Measurements from ENCODE around the gene KIZ.

The KIZ gene

GRCh38 chr20:21265261-21266190, 139.6 kb downstream of the KIZ start:
- FAIRE-seq (no peak), DNase-seq (ENCODE audit: low spot score) (no peak)

GRCh38 chr20:21266191-21266536, 140.3 kb downstream of the KIZ start:
- no peak for DNase-seq (ENCODE audit: low spot score)
- FAIRE-seq, result no peak

GRCh38 chr20:21269772-21270171, 143.9 kb downstream of the KIZ start:
- no peak for DNase-seq (ENCODE audit: low spot score)
- no peak for FAIRE-seq

DNA sequence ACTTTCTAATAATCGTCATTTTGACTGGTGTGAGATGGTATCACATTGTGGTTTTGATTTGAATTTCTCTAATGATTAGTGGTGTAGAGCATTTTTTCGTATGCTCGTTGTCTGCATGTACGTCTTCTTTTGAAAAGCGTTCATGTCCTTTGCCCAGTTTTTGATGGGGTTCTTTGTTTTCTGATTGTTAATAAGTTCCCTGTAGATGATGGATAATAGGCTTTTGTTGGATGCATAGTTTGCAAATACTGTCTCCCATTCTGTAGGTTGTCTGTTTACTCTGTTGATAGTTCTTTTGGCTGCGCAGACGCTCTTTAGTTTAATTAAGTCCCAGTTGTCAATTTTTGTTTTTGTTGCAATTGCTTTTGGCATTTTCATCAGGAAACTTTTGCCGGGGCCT, 144.9 kb downstream of the KIZ start:
- no peak for FAIRE-seq
- DNase-seq (ENCODE audit: low spot score), result no peak

GRCh38 chr20:21272279-21272678, 146.4 kb downstream of the KIZ start:
- DNase-seq (ENCODE audit: low spot score) (no peak), FAIRE-seq (no peak)

- no peak for FAIRE-seq
- DNase-seq (ENCODE audit: low spot score), result no peak
Measured at GRCh38 chr20:21272679-21273078, 146.8 kb downstream of the KIZ start.

DNA sequence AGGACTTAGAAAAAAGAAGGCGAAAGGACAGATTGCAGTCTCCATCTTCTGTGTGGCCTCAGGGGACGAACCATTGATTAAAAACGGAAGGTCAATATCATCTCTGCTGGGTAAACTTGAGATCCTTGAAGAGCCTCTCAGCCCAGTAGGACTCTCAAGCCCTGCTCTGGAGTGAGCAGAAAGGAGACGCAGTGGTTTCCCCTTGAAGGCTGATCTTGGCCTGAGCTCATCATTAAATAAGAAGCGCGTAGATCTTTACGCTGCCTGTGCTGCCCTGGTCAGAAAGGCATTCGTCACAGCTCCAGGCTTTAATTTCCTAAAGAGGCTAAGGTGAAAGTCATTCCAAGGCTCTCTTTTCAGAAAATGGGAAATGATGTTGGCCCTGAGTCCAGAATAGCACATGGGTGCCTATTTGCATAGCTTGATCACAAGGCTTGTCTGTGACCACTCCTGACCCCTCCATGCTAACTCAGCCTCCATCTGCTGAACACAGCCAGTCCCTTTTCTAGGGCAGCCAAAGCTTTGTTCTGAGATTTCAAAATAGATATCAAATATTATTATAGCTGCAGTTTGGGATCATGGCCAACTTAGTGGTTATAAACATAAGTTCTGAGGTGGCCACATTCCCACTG, 148.0 kb downstream of the KIZ start:
- DNase-seq (ENCODE audit: low spot score) (no peak), FAIRE-seq (no peak)

DNA sequence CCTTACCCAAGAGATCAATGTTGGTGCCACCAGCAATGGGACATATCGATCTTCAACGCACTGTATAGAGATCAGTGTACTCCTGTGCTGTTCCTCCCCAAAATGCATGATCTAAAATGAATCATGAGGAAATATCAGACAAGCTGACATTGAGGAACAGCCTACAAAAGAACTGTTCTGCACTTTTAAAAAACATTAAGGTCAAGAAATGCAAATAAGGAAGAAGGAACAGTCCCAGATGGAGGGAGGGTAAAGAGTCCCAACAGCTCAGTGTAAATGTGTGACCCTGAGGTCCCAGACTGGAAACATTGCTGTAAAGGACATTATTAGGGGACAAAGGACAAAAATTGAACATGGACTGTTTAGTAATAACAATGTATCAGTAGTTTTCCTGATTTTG, 152.9 kb downstream of the KIZ start:
- DNase-seq (ENCODE audit: low spot score) (no peak), FAIRE-seq (no peak)

GRCh38 chr20:21279706-21280521, 154.0 kb downstream of the KIZ start:
- FAIRE-seq (no peak), DNase-seq (ENCODE audit: low spot score) (no peak)

GRCh38 chr20:21280522-21281016, 154.7 kb downstream of the KIZ start:
- no peak for FAIRE-seq

GRCh38 chr20:21286775-21287174, 160.9 kb downstream of the KIZ start:
- FAIRE-seq, result no peak
- DNase-seq (ENCODE audit: low spot score), result no peak

More at GRCh38 chr20:21280522-21281016, 154.7 kb downstream of the KIZ start:
- DNase-seq (ENCODE audit: low spot score), result no peak

DNA sequence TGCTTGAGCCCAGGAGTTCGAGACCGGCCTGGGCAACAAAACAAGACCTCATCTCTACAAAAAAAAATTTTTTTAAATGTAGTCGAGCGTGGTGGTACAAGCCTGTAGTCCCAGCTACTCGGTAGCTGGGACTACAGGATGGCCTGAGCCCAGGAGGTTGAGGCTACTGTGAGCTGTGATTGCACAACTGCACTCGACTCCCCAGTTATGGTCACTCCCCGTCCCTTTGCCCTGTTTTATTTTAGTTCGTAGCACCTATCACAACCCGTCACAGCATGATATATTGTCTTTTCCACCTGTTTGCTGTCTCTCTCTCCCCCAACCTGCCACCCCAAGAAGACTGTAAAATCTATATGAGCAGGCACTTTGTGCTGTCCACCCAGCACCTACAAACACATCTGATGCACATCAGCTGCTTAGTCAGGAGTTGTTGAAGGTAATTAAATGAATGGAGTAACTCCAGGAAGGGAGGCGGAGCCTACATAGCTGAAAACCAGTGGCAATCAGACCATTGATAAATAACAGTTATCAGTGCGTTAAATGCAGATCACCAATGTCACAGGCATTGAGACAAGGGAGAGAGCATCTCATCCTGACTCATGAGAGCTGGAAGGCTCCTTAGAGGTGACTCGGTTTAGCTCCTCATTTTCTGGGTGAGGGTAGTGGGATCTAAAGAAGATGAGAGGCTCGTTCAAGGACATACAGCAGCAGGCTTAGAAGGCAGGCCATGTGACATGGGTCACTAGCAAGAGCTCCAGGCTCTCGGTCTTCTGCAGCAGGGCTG, 162.9 kb downstream of the KIZ start:
- FAIRE-seq (no peak), DNase-seq (ENCODE audit: low spot score) (no peak)

DNA sequence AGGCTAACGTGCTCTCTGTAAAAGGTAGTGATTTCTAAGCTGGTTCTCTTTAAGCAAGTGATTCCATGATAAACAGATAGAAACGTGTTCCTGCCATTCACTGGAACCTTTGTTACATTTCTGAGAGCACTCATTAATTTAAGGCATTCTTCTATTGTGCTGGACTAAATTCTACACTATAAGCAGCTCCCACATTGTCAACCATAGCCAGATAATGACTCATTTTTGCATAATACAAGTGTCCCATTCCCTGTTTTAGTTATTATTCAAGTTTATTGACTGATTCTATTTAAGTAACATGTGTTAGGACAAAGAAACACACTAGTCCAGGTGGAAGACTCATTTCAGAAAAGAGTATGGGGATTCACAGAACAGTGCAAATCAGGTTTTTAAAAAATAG, 163.8 kb downstream of the KIZ start:
- FAIRE-seq (no peak), DNase-seq (ENCODE audit: low spot score) (no peak)

DNA sequence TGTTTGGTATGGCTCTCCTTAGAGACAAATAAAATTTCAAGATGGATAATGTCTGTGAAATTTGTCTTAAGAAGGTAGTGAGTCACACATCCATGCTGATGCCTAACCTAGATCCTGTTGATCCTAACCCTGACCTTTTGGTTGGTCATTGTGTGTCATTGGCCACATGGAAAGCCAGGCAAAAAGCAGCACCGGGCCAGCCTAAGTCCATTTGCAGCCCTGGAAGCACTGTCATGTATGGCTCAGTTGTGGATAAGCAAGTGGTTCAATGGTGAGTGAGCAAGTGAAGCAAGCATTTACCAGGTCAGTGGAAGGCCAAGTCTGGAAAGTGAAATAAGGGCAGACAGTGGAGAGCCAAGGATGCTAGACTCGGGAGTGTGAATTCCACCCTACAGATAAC, 165.1 kb downstream of the KIZ start:
- DNase-seq (ENCODE audit: low spot score) (peak; percentile 56), FAIRE-seq (no peak)

DNA sequence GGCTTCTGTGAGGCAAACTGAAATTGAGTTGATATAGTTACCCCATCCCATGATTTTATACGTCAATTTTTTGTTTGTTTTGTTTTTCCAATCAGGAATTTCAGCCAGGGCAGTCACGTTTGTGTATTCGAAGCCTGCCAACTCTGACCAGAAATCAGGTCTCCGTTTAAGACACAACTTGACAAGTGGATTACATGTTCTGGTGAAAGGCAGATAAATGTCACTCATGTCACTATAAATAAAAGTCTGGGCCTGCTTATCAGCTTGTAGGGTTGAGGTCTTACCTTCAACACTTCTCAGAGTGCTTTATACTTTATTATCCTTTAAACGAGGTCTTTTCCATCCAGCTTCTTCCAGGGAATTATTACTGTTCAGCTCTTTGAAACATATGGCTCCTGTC, 168.9 kb downstream of the KIZ start:
- no peak for FAIRE-seq
- DNase-seq (ENCODE audit: low spot score), result no peak
